ENCODE measurements around the gene HYAL3. TPM values are rescaled to one million over a fixed set of nuclear protein-coding genes. Genes with fewer than 3 reads are reported as not detected.

Gene HYAL3
- total and polyA plus RNA-seq, 2 of the 13 experiments (the other 11 are each of a cell fraction or from before 2014, with no cell fraction given), result 5.5 to 10.4 TPM

- TF ChIP-seq ZNF276 (CRISPR knock-in tag; IDR thresholded peaks at IDR 0.05; ENCODE audit: low read depth), result no peak
- no peak for TF ChIP-seq GRHL1 (CRISPR knock-in tag; conservative IDR thresholded peaks at IDR 0.05)
- TF ChIP-seq NONO (IDR thresholded peaks at IDR 0.05), result no peak
- TF ChIP-seq NONO (CRISPR knock-in tag; conservative IDR thresholded peaks at IDR 0.05), result no peak; the same call in 1 of the 2 replicates
- TF ChIP-seq ZNF33A (CRISPR knock-in tag; IDR thresholded peaks at IDR 0.05; ENCODE audit: borderline replicate concordance), result peak; percentile 69; the same call in 1 of the 2 replicates
- TF ChIP-seq USF2 (IDR thresholded peaks at IDR 0.05; ENCODE audit: low read depth, low read length), result no peak
- TF ChIP-seq USF2 (CRISPR knock-in tag; IDR thresholded peaks at IDR 0.05; ENCODE audit: borderline replicate concordance), result no peak
- TF ChIP-seq SNAI1 (CRISPR knock-in tag; IDR thresholded peaks at IDR 0.05; ENCODE audit: borderline replicate concordance), result no peak
- 0 out of 2 replicates have a peak, but pooled peaks have one; percentile 28 for TF ChIP-seq KDM4B (CRISPR knock-in tag; IDR thresholded peaks at IDR 0.05)
- TF ChIP-seq ZNF12 (CRISPR knock-in tag; IDR thresholded peaks at IDR 0.05), result no peak
- TF ChIP-seq ZNF564 (CRISPR knock-in tag; IDR thresholded peaks at IDR 0.05), result peak; percentile 42
- 0 out of 2 replicates have a peak, but pooled peaks have one; percentile 58 for TF ChIP-seq ZNF574 (CRISPR knock-in tag; IDR thresholded peaks at IDR 0.05)
- TF ChIP-seq CERS6 (CRISPR knock-in tag; IDR thresholded peaks at IDR 0.05), result no peak
- peak; percentile 71; the same call in 1 of the 2 replicates for TF ChIP-seq PAXIP1 (CRISPR knock-in tag; conservative IDR thresholded peaks at IDR 0.05)
Observed at GRCh38 chr3:50303013-50303815, 4.0 kb upstream of the HYAL3 start, which contains the start of gene HYAL1 (continued).
